GM13977 (cell line): Measurements from ENCODE around the gene PPME1.

Experiments
- DNase-seq: peaks from one replicate; pipeline ENCODE4 v3.0.0; 2012; ENCODE audit warnings: low spot score
- in situ Hi-C: fragments of 300-500 bp; cut with MboI; formaldehyde crosslinking; loops from one replicate; pipeline ENCODE4 v1.12.0; 2022; ENCODE audit warnings: low sequenced_read_pairs, low pct_unique_long_range_greater_than_20kb, mixed read lengths, inconsistent platforms; ENCODE audit not compliant: unreplicated experiment
- TF ChIP-seq, protein P1 (sequence below): IDR thresholded peaks from 2 replicates; pipeline ENCODE4 v1.5.1; 2012; ENCODE audit warnings: mild to moderate bottlenecking, control low read depth; ENCODE audit not compliant: insufficient read depth; ENCODE audit errors: extremely low read depth, missing control alignments

Gene PPME1

GRCh38 chr11:74256378-74257133 is 85.5 kb downstream of the PPME1 start:
- TF ChIP-seq, protein P1, sequence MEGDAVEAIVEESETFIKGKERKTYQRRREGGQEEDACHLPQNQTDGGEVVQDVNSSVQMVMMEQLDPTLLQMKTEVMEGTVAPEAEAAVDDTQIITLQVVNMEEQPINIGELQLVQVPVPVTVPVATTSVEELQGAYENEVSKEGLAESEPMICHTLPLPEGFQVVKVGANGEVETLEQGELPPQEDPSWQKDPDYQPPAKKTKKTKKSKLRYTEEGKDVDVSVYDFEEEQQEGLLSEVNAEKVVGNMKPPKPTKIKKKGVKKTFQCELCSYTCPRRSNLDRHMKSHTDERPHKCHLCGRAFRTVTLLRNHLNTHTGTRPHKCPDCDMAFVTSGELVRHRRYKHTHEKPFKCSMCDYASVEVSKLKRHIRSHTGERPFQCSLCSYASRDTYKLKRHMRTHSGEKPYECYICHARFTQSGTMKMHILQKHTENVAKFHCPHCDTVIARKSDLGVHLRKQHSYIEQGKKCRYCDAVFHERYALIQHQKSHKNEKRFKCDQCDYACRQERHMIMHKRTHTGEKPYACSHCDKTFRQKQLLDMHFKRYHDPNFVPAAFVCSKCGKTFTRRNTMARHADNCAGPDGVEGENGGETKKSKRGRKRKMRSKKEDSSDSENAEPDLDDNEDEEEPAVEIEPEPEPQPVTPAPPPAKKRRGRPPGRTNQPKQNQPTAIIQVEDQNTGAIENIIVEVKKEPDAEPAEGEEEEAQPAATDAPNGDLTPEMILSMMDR = no peak
- DNase-seq = no peak
- in situ Hi-C loops = no loop called here

DNA sequence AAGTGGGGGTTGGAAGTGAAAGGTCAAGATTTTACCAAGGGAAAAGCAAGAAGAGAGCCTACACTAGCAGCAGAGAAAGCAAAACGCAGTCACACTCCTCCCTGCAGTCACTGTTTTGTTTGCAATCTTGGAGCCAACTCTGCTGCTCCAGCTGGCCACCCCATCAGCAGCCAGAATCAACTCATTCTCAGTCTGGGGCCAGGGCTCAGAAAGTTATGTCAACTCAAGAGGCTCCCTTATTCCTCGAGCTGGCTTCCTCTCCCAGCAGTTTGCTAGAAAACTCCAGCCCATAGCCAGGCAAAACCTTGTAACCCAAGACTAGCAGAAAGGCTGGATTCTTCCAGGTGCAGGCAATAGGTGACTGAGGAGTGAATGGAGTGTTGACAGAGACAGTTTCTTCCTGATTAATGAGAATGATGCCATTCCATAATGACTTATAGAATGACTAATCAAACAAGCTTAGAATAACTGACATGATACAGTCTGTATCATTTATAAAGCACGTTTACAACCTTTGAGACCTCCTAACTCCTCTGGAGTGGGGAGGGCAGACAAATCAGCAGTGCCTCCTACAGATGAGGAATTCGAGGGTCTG is 87.0 kb downstream of the PPME1 start:
- TF ChIP-seq, protein P1 = no peak
- in situ Hi-C loops = no loop called here
- DNase-seq = no peak

DNA sequence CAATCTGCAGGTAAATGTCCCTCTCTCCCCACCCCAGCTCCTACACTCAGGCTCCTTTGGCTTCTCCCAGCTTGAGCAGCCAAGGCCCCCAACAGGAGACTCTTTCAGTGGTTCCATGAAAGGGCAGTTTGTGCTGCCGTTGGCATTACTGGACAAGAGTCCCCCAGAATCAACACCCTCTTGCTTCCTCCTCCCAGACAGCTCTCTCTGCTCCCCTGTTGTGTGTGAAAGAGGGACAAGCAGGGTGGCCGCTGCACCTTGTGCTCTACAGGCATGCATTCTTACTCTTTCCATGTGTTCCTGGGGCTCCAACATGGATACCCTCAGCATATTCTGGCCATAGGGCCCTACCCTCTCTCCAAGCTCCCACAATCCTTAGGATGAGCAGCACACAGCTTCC is 91.6 kb downstream of the PPME1 start:
- DNase-seq = no peak
- in situ Hi-C loops = no loop called here
- TF ChIP-seq, protein P1 = no peak

DNA sequence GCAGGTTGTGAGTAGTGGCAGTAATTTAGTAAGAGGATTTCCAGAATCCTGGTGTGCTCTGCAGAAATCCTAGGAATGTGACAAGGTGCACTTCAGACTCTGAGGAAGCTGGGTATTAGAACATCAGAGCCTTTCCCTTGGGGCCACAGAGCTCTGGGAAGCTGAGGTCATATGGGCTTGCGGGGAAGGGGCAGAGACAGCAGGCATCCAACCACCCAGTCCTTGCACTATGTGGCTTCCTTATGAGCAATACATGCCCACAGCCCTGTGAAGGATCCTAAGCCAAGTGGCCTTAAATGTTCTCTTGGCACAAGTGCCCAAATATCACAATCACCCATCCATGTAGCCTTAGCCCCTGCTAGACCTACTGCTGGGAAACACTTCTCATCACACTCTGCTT is 94.2 kb downstream of the PPME1 start:
- DNase-seq = no peak
- TF ChIP-seq, protein P1 = no peak
- in situ Hi-C loops = no loop called here

GRCh38 chr11:74267014-74267413 is 95.9 kb downstream of the PPME1 start:
- in situ Hi-C loops = no loop called here
- TF ChIP-seq, protein P1 = no peak

DNA sequence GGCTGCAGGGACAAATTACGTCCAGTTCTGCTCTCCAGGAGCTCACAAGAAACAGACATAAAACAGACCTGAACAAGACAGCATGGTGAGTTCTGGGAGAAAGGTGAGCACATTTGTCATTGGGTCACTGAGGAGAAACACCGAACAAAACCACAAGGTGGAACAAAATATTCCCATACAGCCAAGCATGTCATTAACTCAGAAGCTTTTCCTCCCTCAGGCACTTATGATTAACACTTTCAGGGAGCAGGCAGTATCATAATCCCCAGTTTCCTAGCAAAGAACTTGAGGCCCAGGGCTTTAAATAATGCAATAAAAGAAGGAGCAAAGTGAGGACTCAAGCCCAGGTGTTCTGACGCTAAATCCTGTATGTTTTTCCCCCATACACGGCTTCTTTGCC is 97.4 kb downstream of the PPME1 start:
- in situ Hi-C loops = no loop called here
- TF ChIP-seq, protein P1 = no peak
- no peak for DNase-seq

More at GRCh38 chr11:74267014-74267413, 95.9 kb downstream of the PPME1 start:
- DNase-seq = no peak
